ENCODE measurements around the gene SMIM41. TPM values are rescaled to one million over a fixed set of nuclear protein-coding genes. Genes with fewer than 3 reads are reported as not detected.
A peak's percentile ranks its signal among the peaks of the same experiment; 100 is the strongest.

Gene SMIM41
- total RNA-seq, 1 donor from 2014 or later, result 4.3 TPM

GRCh38 chr12:52046859-52047258 is 32.6 kb upstream of the SMIM41 start:
- H3K4me1 ChIP-seq, result peaks cover 73% of the 10 kb centered on the region
- H3K9me3 ChIP-seq, result no peaks in the 10 kb centered on the region
- intact Hi-C loops (cut with DNase I), result no loop called here
- H3K27me3 ChIP-seq (ENCODE audit: low read depth), result no peaks in the 10 kb centered on the region
- no peak overlapping the region for H3K27ac ChIP-seq
- ATAC-seq (no peak), DNase-seq (no peak)
- H3K4me3 ChIP-seq, result no peak overlapping the region
- no peak for TF ChIP-seq CTCF (IDR thresholded peaks at IDR 0.05)
- H3K36me3 ChIP-seq, result no peaks in the 10 kb centered on the region

- Histone ChIP-seq H3K27ac (no peak overlapping the region), H3K4me1 (peaks cover 67% of the 10 kb centered on the region), H3K27me3 (ENCODE audit: low read depth) (no peaks in the 10 kb centered on the region)
These were observed 30.2 kb upstream of the SMIM41 start for GRCh38 chr12:52049286-52049685.

GRCh38 chr12:52049688-52050087 is 29.8 kb upstream of the SMIM41 start:
- no peak for TF ChIP-seq CTCF (IDR thresholded peaks at IDR 0.05)
- Histone ChIP-seq H3K36me3 (peaks cover 7% of the 10 kb centered on the region), H3K9me3 (no peaks in the 10 kb centered on the region), H3K4me1 (peaks cover 63% of the 10 kb centered on the region), H3K27me3 (ENCODE audit: low read depth) (no peaks in the 10 kb centered on the region), H3K4me3 (no peak overlapping the region), H3K27ac (peak overlapping the region; percentile 98)
- no peak for DNase-seq
- intact Hi-C loops (cut with DNase I), result no loop called here
- ATAC-seq, result no peak

More at GRCh38 chr12:52049286-52049685, 30.2 kb upstream of the SMIM41 start:
- H3K4me3 ChIP-seq, result no peak overlapping the region
- intact Hi-C loops (cut with DNase I), result no loop called here
- H3K36me3 ChIP-seq, result peaks cover 3% of the 10 kb centered on the region
- no peaks in the 10 kb centered on the region for H3K9me3 ChIP-seq
- TF ChIP-seq CTCF (IDR thresholded peaks at IDR 0.05), result no peak
- ATAC-seq, result no peak
- no peak for DNase-seq

GRCh38 chr12:52050116-52050757 is 29.3 kb upstream of the SMIM41 start:
- DNase-seq (no peak), ATAC-seq (peak; percentile 7 to 20)
- Histone ChIP-seq H3K27me3 (ENCODE audit: low read depth) (no peaks in the 10 kb centered on the region), H3K4me1 (peaks cover 57% of the 10 kb centered on the region), H3K36me3 (peaks cover 12% of the 10 kb centered on the region), H3K27ac (peak overlapping the region; percentile 98), H3K4me3 (peak overlapping the region; percentile 58), H3K9me3 (no peaks in the 10 kb centered on the region)
- intact Hi-C loops (cut with DNase I), result no loop called here
- TF ChIP-seq CTCF (IDR thresholded peaks at IDR 0.05), result no peak

GRCh38 chr12:52050758-52051541 is 28.6 kb upstream of the SMIM41 start, which contains the start of gene NR4A1:
TSS of gene NR4A1 (plus strand) at chr12:52051442. CDS start at chr12:52054329, 2,887 bp downstream.
- H3K27ac ChIP-seq, result peak within 1 kb of the TSS; percentile 98
- H3K9me3 ChIP-seq, result no peaks in the 10 kb centered on the region
- ATAC-seq (peak; percentile 88 to 94), DNase-seq (peak; percentile 98)
- peak; percentile 33 for TF ChIP-seq CTCF (IDR thresholded peaks at IDR 0.05)
- peak within 1 kb of the TSS; percentile 58 for H3K4me3 ChIP-seq
- intact Hi-C loops (cut with DNase I), result no loop called here
- H3K4me1 ChIP-seq, result peaks cover 50% of the 10 kb centered on the region
- no peaks in the 10 kb centered on the region for H3K27me3 ChIP-seq (ENCODE audit: low read depth)
- H3K36me3 ChIP-seq, result peaks cover 19% of the 10 kb centered on the region

All from lower lobe of right lung (tissue), 2 donors.